HCT116 (cell line): ENCODE data around the gene OR2T34.

Experiments
- EZH2 ChIP-seq: fragments of 200-600 bp; sonication (generic); IDR thresholded peaks from 2 replicates; pipeline ENCODE4 v1.6.1; 2017; ENCODE audit warnings: antibody characterized with exemption, mixed run types
- EZH2phosphoT487 ChIP-seq: fragments of 200-600 bp; IDR thresholded peaks from 2 replicates; pipeline ENCODE4 v1.6.1; 2018; ENCODE audit warnings: antibody characterized with exemption, borderline replicate concordance
- FOSL1 ChIP-seq: IDR thresholded peaks from 2 replicates; pipeline ENCODE4 v1.6.1; 2012; ENCODE audit warnings: low read depth
- POLR2A ChIP-seq: IDR thresholded peaks from 2 replicates; pipeline ENCODE4 v1.7.0; 2011; ENCODE audit warnings: borderline replicate concordance; ENCODE audit not compliant: insufficient read depth, insufficient read length; ENCODE audit errors: extremely low read depth
- POLR2AphosphoS5 ChIP-seq: IDR thresholded peaks from 2 replicates; pipeline ENCODE4 v1.6.1; 2011; ENCODE audit warnings: mild to moderate bottlenecking, low read depth, low read length, moderate library complexity
- SIN3A ChIP-seq: IDR thresholded peaks from 2 replicates; pipeline ENCODE4 v1.6.1; 2012; ENCODE audit warnings: low read depth
- TF ChIP-seq, protein P1 (sequence below), 3 experiments: fragments of 200-600 bp in 1 of 3; sonication (generic) in 1 of 3; IDR thresholded peaks in 2 of 3; conservative IDR thresholded peaks in 1 of 3; 2 replicates each; pipeline ENCODE4 v1.5.1; 2012 to 2017; ENCODE audit warnings: low read depth in 2 of 3, low read length in 2 of 3, antibody characterized with exemption in 1 of 3, borderline replicate concordance in 1 of 3, control low read depth in 1 of 3, mild to moderate bottlenecking in 1 of 3, mixed read lengths in 1 of 3, mixed run types in 1 of 3, moderate library complexity in 1 of 3; ENCODE audit not compliant: insufficient read depth in 1 of 3

DNA sequence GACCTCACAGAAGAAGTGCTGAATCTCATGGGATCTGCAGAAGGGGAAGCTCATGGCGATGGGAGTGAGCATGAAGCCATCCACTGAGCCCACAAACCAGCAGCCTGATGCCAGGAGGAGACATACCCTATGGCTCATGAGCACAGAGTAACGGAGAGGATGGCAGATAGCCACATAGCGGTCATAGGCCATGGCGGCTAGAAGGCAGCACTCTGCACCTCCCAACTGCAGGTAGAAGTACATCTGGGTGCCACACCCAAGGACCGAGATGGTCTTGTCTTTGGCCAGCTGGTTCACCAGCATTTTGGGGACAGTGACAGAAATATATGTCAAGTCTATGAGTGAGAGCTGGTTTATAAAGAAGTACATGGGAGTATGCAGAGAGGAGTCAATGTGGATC, 18.7 kb upstream of the OR2T34 start:
- no peak for TF ChIP-seq EZH2
- TF ChIP-seq, protein P1, sequence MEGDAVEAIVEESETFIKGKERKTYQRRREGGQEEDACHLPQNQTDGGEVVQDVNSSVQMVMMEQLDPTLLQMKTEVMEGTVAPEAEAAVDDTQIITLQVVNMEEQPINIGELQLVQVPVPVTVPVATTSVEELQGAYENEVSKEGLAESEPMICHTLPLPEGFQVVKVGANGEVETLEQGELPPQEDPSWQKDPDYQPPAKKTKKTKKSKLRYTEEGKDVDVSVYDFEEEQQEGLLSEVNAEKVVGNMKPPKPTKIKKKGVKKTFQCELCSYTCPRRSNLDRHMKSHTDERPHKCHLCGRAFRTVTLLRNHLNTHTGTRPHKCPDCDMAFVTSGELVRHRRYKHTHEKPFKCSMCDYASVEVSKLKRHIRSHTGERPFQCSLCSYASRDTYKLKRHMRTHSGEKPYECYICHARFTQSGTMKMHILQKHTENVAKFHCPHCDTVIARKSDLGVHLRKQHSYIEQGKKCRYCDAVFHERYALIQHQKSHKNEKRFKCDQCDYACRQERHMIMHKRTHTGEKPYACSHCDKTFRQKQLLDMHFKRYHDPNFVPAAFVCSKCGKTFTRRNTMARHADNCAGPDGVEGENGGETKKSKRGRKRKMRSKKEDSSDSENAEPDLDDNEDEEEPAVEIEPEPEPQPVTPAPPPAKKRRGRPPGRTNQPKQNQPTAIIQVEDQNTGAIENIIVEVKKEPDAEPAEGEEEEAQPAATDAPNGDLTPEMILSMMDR (IDR thresholded peaks at IDR 0.05 in 2 of 3, conservative IDR thresholded peaks at IDR 0.05 in 1 of 3; ENCODE audit: borderline replicate concordance in 1 of 3, insufficient read depth in 1 of 3, low read depth in 2 of 3, low read length in 2 of 3): no peak
- TF ChIP-seq SIN3A: no peak
- no peak for TF ChIP-seq FOSL1
- no peak for TF ChIP-seq EZH2phosphoT487
- no peak for TF ChIP-seq POLR2A
- no peak for TF ChIP-seq POLR2AphosphoS5
